ENCODE results near the gene SPIRE2.
A peak's percentile ranks its signal among the peaks of the same experiment; 100 is the strongest.

Gene SPIRE2

GRCh38 chr16:89842471-89843408 is 14.5 kb downstream of the SPIRE2 start:
- DNase-seq: no peak

GRCh38 chr16:89843409-89844350 is 15.4 kb downstream of the SPIRE2 start:
- DNase-seq: no peak

GRCh38 chr16:89844739-89845339 is 16.6 kb downstream of the SPIRE2 start:
- DNase-seq: no peak

GRCh38 chr16:89845417-89845816 is 17.1 kb downstream of the SPIRE2 start:
- DNase-seq: no peak

- DNase-seq: no peak
These were observed 19.0 kb downstream of the SPIRE2 start for GRCh38 chr16:89847051-89847939.

- no peak for DNase-seq
These were observed 19.6 kb downstream of the SPIRE2 start for GRCh38 chr16:89847940-89848297.

- no peak for DNase-seq
These were observed 20.7 kb downstream of the SPIRE2 start for GRCh38 chr16:89848974-89849373.

GRCh38 chr16:89853306-89853993 is 25.2 kb downstream of the SPIRE2 start:
- no peak for DNase-seq

- no peak for DNase-seq
These were observed 27.1 kb downstream of the SPIRE2 start for GRCh38 chr16:89855301-89855945.

- DNase-seq: no peak
These were observed 27.7 kb downstream of the SPIRE2 start for GRCh38 chr16:89855986-89856385.

- no peak for DNase-seq
These were observed 30.8 kb downstream of the SPIRE2 start for GRCh38 chr16:89858973-89859614.

GRCh38 chr16:89859615-89860007 is 31.3 kb downstream of the SPIRE2 start:
- DNase-seq: no peak

- DNase-seq: peak; percentile 82
These were observed 32.6 kb downstream of the SPIRE2 start for GRCh38 chr16:89860747-89861304.

- DNase-seq: no peak
These were observed 33.4 kb downstream of the SPIRE2 start for GRCh38 chr16:89861648-89862047.

- no peak for DNase-seq
These were observed 34.5 kb downstream of the SPIRE2 start for GRCh38 chr16:89862732-89863131.

- DNase-seq: peak; percentile 66
These were observed 35.7 kb downstream of the SPIRE2 start for GRCh38 chr16:89863741-89864526.

GRCh38 chr16:89864527-89864820 is 36.2 kb downstream of the SPIRE2 start:
- no peak for DNase-seq

GRCh38 chr16:89867918-89868317 is 39.6 kb downstream of the SPIRE2 start:
- DNase-seq: no peak

GRCh38 chr16:89869911-89870310 is 41.6 kb downstream of the SPIRE2 start:
- DNase-seq: no peak

GRCh38 chr16:89870440-89870839 is 42.2 kb downstream of the SPIRE2 start:
- DNase-seq: no peak
